NOMO-1 (cell line): ENCODE measurements around the gene FAAP100.
"Not testable (repeated sequence)": the region's sequence is repeated elsewhere in the genome, so short reads cannot be mapped to it uniquely, and the experiment has no call there.

Experiments used
- DNase-seq, 2 experiments: peaks; one replicate each; lab custom pipeline; 2025; ENCODE audit not compliant: unreplicated experiment in 2 of 2; lab: John Stamatoyannopoulos, UW

Gene FAAP100

DNA sequence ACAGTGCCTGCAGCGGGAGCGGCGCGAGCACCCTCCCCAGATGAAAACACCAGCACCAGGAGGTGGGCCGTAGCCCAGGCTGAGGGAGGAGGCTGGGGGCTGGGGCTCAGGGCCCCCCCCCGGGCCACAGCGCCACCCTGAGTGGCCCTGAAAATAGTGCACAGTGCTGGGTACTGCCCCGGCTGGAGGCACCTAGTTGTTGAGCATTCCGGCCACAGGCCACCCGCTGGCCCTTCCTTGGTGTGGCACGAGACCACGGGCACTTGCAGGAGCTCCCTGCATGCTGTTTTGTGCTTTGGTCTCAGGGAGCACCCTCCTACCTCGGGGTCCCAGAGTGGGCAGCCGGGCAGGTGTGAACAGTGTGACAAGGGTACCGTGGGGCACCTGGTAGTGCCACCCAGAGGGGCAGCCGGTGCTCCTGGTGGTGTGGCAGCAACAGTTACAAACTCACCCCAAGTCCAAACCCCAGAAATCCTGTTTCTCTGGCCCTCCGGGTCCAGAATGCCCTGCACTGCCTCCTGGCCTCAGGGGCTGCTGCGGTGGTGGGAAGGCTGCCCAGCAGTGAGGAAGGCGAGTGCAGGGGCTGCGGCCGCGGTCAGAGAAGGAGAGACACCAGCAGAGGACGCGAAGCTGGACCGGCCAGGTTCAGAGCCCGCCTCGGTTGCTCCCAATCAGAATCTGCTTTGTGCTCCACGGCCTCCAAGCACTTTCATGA is 12.0 kb downstream of the FAAP100 start:
- no peak for DNase-seq

DNA sequence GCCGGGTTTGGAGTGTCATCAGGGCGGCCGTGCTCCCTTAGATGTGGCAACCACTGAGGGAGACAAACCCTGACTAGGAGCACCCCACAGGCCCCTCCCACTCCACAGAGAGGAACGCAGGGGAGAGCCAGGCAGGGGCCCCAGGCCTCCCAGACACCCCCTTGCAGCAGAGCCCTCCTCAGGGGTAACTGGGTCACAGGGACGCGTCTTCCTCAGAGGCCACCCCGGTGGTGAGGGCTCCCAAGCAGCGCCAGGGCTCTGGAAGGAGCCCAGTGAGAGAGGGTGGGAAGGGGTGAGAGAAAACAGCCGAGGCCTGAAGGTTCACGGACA is 12.6 kb downstream of the FAAP100 start:
- no peak for DNase-seq

DNA sequence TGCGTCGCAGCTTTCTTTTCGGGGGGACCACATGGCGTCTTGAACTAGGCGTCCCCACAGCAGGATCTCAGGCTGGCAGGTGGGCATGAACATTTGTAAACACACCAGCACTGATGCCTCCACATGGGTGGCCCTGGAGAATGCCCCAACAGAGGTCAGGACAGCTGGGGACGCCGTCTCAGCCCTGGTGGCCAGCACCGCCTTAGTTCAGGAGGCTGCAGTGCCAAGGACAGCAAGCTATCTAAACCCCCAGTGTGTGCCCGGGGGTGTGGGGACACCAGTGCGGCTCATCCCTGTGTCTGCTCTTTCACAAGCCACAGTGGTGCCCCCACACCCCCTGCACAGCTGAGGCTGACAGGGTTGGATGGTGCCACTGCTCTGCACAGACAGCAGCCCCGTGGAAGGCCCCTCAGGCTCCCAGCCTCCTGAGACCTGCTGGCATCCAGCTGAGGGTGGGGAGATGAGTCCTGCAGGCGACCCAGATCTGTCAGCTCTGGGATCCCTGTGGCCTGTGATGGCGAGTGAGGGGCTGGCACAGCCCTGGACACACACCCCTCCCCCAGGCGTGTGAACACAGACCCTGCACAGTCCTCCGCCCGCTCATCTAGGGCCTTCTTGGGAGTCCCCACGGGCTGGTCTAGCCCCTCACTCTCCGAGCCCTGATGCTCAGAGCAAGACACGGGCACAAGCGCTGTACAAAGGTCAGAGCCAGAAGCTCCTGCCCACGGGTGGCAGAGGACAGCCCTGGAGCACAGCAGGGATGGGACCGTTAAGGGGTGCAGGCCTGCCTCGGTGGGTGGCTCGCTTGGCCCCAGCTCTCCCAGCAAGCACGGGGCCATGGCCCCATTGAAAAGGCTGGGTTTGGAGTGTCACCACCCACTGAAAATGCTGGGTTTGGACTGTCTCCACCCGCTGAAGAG is 13.2 kb downstream of the FAAP100 start:
- no peak for DNase-seq

DNA sequence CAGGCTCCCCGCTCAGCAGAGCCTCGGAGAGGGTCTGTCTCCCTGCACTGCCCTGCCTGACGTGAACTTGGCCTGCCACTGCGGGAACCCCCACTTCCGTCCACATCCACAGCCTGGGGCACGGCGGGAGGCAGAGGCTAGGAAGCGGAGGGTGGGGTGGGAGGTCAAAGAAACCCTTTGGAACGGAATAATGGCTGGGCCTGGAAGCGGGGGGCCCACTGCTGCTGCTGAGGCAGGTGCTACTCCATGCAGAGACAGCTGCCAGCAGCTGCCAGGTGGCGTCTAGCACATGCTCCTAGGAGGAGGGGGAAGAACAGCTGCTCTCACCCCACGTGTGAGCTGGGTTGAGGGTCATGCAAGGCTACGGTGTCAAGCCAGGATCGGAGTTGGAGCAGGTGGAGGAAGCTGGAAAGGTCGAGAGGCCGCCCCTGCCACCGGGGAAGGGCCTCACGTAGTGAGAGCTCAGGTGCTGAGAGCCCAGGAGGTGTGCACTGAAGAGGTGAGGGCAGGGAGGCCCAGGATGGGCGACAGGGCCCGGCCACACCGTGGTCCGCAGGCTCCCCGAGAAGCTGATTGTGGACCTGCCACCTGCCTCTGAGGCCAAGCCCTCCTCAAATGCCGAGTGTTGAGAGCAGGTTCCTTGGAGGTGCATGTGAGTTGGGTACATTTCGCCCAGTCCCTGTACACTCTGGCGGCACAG is 14.1 kb downstream of the FAAP100 start:
- no peak for DNase-seq

DNA sequence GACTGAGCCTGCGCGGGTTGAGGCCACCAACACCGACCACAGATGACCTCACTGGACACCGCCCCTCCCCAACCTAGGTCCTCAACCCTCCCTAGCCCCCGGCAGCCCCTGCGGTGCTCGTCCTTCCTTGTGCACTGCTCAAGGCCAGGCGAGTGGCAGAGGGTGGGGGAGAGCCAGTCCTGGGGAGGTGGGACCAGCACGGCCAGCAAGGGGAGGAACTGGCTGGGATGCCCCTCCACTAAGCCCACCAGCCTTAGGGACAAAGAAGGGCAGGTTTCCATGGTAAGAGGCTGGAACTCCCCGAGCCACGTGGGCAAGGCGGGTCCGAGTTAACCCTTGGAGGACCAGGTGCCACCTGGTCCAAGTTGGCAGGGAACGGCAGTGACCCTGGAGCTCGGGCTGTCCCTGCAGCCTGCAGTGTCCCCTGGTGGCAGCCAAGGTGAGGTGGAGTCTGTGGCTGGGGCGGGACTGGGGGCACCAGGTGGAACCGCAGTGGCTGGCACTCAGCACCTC is 14.8 kb downstream of the FAAP100 start:
- DNase-seq = no peak

DNA sequence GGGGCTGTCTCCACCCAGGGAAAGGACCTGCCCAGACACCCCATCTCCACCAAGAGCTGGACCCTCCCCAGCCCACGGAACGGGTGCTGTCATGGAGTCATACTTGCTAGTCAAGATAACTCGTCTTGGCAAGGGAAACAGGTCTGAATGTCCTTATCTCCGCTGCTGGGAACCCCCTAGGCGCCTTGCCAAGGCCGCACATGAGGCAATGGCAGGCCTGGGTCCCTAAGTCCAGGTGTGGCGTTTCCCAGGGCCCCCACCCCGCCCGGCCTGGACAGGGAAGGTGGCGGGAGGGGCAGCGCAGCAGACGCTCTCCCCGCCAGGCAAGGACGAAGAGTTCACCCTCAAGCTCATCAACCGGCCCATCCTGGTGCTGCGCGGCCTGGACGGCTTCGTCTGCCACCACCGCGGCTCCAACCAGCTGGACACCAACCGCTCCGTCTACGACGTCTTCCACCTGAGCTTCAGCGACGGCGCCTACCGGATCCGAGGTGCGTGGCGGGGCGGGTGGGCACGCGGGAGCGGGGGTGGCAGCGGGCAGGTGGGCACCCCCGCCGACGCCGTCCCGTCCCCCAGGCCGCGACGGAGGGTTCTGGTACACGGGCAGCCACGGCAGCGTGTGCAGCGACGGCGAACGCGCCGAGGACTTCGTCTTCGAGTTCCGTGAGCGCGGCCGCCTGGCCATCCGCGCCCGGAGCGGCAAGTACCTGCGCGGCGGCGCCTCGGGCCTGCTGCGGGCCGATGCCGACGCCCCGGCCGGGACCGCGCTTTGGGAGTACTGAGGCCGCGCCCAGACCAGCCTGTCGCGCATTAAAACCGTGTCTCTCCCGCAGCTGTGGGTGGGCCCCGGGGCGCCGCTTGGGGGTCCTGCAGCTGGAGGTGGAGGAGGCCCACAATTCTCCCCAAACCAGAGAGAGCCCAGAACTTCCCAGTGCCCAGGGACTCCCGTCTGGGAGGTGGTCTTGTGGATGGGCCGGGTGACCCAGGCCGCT is 15.6 kb downstream of the FAAP100 start:
- no peak for DNase-seq

DNA sequence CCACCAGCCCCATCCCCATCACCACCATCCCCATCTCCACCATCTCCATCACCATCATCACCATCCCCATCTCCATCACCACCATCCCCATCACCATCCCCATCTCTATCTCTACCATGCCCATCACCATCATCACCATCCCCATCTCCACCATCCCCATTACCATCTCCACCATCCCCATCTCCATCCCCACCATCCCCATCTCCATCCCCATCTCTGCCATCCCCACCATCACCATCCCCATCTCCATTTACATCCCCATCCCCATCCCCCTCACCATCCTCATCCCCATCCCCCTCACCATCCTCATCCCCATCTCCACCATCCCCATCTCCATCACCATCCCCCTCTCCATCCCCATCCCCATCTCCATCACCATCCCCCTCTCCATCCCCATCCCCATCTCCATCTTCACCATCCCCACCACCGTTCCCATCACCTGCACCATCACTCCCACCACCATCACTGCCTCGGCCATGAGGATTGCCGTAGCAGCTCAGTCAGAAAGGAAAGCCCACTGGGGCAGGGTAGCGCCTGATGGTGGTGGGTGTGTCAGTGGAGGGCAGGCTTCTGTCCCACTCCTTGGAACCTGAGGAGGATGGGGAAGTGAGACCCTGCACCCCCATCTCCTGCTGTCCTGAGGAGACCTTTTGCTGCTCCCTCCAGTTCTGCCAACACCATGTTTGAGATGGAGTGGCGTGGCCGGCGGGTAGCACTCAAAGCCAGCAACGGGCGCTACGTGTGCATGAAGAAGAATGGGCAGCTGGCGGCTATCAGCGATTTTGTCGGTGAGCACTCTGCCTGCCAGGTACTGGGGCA is 16.5 kb downstream of the FAAP100 start:
- no peak for DNase-seq

DNA sequence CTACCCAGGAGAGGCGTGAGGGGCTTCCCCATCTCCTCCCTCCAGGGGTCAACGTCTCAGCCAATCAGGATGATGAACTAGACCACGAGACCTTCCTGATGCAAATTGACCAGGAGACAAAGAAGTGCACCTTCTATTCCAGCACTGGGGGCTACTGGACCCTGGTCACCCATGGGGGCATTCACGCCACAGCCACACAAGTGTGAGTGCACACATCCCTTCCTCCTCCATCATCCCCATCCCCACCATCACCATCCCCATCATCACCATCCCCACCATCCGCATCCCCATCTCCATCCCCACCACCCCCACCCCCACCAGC is 17.2 kb downstream of the FAAP100 start:
- DNase-seq = no peak

DNA sequence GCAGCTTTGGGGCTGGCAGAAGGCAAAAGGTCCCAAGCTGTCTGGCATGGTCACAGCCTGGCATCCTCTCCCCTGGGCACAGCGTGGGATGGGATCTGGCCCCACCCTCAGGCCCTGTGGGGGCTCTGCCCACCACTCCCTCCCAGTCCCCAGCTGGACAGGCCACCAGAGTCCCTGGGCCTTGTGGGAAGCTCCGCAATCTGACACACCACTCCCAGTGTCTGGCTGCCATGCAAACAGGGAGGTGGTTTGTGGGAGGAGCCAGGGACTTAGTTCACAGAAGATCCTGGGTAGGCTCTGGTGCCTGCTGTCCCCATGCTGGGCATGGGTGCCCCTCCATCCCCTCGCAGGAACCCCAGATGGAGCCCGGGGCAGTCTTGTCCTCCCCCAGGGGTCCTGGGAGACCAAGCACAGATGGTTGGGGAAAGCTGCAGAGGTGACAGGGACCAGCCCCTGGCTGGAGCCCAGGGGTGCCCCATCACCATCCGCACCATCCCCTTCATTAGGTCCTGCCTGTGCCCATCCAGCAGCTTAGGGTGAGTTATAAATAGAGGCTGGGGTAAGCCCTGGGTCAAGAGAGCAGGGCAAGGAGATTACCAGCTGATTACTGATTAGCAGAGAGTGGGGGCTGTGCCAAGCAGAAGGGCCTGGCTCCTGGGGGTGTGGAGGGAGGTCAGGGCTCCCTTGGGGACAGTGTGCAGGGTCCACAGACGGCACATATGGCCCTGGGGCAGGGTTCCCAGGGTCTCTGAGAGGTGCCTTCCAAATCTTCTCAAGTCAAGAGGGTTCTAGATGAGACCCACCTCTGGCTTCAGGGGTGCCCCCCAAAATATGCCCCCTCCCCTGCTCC is 17.8 kb downstream of the FAAP100 start:
- no peak for DNase-seq

DNA sequence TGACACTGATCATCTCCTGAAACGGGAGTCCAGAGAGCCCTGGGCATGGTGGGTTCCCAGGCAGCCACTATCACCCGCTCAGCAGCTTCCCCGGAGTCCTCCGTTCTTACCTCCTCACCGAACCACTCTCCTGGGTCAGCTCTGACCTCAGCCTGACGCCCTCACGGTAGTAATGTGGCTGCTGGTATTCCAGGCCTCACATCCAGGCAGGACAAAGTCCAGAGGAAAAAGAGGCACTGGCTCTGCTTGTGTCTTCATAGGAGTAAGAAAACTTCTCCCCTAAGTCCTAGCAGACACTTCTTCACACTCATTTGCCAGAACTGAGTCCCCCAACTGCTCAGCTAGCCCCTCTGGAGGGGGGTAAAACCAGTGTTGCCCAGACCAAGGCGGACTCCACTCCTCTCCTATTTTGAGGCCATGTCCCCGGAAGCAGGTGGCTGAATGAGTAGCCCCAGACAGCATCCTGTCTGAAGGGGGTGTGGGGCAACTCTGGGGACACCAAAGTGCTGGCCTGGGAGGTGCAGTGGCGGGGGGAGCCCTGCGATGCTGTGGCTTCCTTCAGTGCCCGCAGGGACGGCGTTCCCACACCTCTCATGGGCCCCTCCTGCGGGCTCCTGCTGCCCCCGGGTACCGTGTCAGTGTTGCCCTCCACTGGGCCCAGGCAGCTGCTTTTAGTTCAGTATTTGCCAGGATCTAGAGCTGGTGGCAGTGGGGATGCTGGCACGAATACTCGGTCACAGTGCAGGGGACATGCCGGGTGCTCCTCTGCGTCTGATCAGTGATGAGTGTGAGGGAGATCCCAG is 18.6 kb downstream of the FAAP100 start:
- no peak for DNase-seq

DNA sequence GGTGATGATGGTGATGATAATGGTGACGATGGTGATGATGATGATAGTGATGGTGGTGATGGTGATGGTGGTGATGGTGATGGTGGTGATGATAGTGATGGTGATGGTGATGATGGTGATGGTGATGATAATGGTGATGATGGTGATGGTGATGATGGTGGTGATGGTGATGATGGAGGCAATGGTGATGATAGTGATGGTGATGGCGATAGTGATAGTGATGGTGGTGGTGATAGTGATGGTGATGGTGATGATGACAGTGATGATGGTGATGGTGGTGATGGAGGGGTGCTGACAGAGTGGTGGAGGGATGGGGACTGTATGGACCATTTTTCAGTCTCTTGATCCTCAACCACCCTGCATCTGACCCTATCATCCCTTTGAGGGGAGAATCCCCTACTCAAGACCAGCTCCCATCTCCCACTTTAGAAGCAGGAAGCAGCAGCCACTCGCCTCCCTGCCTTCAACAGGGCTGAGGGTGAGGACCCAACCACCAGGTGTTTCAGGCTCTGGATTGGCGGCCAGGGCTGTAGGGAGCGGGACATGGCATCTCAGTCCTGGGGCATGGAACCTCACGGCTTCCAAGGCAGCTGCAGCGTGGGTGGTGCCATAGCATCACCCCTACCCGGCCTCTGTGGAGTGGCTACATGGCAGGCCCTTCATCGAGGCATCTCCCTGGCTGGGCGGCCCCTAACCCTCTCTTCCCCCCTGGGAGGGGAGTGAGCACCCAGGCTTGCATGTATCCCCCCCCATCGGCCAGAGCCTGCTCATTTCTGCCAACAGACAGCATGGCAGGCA is 19.5 kb downstream of the FAAP100 start:
- no peak for DNase-seq

DNA sequence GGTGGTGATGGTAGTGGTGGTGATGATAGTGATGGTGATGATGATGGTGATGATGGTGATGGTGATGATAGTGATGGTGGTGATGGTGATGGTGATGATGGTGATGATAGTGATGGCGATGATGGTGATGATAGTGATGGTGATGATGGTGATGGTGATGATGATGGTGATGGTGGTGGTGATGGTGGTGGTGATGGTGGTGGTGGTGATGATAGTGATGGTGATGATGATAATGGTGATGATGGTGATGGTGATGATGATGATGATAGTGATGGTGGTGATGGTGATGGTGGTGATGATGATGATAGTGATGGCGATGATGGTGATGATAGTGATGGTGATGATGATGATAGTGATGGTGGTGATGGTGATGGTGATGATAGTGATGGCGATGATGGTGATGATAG is 20.2 kb downstream of the FAAP100 start:
- not testable (repeated sequence) for DNase-seq

DNA sequence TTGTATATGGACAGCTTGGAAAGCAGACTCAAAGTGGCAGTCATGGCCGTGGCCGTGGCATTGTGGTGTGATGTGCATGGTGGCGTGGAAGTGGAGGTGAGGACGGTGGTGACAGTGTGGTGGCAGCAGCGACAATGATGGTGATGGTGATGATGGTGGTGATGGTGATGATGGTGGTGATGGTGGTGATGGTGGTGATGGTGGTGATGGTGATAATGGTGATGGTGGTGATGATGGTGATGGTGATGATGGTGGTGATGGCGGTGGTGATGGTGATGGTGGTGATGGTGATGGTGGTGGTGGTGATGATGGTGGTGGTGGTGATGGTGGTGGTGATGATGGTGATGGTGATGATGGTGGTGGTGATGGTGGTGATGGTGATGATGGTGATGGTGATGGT is 21.1 kb downstream of the FAAP100 start:
- not testable (repeated sequence) for DNase-seq

DNA sequence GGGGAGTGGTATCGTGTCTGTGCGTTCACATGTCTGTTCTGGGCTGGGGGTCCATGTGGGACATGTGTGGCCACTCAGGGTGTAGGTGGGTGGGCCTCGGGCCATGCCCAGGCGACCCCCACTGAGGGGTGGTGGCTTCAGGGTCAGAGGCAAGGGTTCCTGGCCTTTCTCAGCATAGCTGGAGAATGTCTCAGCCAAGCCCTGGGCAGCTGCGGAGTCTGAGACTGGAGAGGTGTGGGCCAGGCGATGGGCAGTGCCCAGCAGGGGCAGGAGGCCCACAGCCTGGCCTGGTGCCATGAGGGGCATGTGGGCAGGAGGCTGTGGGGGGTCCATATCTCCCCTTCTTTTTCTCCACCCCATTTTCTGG is 22.7 kb downstream of the FAAP100 start:
- DNase-seq = no peak

DNA sequence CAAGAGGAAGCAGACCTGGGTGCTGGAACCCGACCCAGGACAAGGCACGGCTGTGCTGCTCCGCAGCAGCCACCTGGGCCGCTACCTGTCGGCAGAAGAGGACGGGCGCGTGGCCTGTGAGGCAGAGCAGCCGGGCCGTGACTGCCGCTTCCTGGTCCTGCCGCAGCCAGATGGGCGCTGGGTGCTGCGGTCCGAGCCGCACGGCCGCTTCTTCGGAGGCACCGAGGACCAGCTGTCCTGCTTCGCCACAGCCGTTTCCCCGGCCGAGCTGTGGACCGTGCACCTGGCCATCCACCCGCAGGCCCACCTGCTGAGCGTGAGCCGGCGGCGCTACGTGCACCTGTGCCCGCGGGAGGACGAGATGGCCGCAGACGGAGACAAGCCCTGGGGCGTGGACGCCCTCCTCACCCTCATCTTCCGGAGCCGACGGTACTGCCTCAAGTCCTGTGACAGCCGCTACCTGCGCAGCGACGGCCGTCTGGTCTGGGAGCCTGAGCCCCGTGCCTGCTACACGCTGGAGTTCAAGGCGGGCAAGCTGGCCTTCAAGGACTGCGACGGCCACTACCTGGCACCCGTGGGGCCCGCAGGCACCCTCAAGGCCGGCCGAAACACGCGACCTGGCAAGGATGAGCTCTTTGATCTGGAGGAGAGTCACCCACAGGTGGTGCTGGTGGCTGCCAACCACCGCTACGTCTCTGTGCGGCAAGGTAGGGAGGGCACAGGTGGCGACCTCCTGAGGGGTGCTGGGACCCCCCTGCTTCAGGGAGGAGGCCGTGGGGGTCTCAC is 23.3 kb downstream of the FAAP100 start:
- DNase-seq = no peak

DNA sequence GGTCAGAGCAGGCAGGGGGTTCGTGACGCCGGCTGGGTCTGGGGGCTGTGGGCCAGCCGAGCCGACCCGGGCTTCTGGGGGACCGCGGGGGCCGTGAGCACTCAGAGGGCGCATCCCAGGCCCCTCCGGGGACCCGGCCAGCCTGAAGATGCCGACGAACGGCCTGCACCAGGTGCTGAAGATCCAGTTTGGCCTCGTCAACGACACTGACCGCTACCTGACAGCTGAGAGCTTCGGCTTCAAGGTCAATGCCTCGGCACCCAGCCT is 23.8 kb downstream of the FAAP100 start:
- no peak for DNase-seq
